22Rv1 (cell line): ENCODE data around the gene DOCK9.

Experiments
- H3K27ac ChIP-seq: fragments of 450-650 bp; 2 replicates; pipeline ENCODE4 v1.5.1; 2017
- ZFX ChIP-seq: fragments of 450-650 bp; IDR thresholded peaks from 2 replicates; pipeline ENCODE4 v1.6.1; 2017; ENCODE audit warnings: antibody characterized with exemption, borderline replicate concordance
- TF ChIP-seq, protein P1 (sequence below): fragments of 450-650 bp; IDR thresholded peaks from 2 replicates; pipeline ENCODE4 v1.5.1; 2017; ENCODE audit warnings: mild to moderate bottlenecking

Gene DOCK9

DNA sequence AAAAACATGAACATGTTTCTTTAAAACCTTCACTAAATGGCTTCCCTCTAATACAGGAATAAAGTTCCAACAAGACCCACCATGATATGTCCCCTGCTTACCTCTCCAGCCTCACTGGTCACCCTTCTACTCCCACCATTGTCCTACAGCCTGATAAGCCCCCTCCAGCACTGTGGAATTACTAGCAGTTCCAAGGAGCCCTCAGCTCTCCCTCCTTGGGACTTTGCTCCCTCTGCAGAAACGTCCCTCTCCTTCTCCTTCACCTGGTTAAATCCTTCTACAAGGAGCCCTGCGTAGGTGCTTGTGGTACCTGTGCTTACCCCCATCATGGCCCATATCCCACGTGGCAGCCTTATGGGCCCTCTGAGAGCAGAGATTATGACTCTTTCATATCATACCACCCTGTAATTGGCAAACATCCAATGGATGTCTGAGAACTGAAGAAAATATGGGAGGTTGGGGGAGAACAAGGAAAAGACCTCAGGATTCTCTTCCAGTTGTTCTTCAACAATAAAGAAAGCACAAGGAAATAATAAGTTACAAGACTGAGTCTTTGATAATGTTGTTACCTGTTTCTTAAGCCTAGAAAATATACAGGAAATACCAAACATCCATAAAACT, 26.1 kb upstream of the DOCK9 start:
- TF ChIP-seq, protein P1, sequence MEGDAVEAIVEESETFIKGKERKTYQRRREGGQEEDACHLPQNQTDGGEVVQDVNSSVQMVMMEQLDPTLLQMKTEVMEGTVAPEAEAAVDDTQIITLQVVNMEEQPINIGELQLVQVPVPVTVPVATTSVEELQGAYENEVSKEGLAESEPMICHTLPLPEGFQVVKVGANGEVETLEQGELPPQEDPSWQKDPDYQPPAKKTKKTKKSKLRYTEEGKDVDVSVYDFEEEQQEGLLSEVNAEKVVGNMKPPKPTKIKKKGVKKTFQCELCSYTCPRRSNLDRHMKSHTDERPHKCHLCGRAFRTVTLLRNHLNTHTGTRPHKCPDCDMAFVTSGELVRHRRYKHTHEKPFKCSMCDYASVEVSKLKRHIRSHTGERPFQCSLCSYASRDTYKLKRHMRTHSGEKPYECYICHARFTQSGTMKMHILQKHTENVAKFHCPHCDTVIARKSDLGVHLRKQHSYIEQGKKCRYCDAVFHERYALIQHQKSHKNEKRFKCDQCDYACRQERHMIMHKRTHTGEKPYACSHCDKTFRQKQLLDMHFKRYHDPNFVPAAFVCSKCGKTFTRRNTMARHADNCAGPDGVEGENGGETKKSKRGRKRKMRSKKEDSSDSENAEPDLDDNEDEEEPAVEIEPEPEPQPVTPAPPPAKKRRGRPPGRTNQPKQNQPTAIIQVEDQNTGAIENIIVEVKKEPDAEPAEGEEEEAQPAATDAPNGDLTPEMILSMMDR: no peak
- TF ChIP-seq ZFX: no peak
- no peak overlapping the region for H3K27ac ChIP-seq

DNA sequence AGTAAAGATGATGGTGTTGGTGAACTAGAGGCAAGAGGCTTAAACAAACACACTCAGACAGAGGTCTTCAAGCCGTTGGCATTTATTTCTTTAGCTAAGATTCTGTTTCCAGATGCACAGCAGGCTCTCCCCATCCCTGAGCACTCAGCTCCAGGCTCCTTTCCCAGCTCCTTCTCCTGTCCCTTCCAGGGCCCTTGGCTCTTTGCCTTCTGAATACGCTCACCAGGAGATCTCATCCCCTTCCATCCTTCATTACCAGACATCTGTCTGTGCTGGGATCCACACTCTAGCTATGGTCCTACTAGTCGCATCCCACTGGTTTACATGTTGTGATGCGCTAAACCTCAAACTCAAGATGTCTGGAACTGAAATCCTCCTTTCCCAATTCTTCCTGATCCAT, 25.3 kb upstream of the DOCK9 start:
- TF ChIP-seq, protein P1: no peak
- no peak for TF ChIP-seq ZFX
- H3K27ac ChIP-seq: no peak overlapping the region

DNA sequence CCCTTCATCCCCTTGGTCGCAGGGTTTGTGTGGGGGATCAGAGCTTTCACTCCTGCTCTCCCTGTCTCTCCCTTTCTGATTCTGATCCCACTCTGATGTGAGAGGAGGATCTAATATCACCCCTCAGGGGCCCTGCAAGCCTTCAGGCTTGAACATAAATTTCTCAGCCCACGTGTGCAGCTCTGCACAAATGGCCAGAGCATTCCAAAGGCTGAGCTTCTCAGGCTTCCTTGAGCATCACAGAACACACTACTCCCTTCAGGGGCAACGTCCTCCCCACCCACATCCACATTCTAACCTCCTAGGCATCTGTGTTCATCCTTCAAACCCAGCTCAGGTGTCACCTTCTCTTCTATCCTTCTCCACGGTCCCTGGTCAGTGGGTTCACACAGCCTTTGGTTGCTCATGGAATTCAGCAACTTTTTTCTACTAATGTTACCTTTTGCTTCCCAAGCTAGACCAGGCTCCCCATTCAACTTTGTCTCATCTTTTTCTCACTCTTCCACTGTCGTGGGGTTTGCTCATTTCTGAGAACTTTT, 24.4 kb upstream of the DOCK9 start:
- no peak for TF ChIP-seq ZFX
- TF ChIP-seq, protein P1: no peak
- no peak overlapping the region for H3K27ac ChIP-seq

DNA sequence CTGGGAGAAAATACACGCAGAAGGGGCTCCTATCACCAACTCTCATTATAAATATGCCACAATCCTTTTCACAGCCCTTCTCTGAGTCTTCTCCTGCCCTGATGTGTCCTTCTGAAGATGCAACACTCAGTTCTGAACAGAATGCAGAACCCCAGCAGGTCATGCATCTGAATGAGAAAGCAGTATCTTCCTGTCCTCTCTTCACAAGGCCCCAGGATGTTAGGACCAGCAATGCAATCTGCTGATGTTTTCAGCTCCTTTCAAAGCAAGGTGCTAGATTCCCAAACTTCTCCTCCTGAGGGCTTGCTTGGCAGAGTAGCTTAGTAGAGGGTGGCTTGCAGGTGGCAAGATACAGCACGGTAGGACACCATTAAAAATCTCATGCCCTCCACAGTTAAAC, 22.3 kb upstream of the DOCK9 start:
- no peak overlapping the region for H3K27ac ChIP-seq
- TF ChIP-seq, protein P1: no peak
- no peak for TF ChIP-seq ZFX

DNA sequence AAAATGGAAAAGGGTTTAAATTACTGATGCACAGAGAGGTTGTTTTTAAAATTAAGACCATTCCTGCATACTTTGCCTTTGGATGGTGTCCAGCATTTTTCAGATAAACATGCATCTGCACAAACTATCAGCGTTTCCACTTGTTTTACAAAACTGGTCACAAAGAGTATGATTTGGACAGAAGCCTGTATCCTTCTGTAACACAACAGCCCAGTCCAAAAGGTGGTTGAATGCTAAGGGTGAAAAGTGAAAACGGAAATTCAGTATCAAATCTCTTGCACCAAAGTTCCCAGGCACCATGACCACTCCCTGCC, 21.7 kb upstream of the DOCK9 start:
- TF ChIP-seq ZFX: no peak
- TF ChIP-seq, protein P1: no peak
- H3K27ac ChIP-seq: no peak overlapping the region

DNA sequence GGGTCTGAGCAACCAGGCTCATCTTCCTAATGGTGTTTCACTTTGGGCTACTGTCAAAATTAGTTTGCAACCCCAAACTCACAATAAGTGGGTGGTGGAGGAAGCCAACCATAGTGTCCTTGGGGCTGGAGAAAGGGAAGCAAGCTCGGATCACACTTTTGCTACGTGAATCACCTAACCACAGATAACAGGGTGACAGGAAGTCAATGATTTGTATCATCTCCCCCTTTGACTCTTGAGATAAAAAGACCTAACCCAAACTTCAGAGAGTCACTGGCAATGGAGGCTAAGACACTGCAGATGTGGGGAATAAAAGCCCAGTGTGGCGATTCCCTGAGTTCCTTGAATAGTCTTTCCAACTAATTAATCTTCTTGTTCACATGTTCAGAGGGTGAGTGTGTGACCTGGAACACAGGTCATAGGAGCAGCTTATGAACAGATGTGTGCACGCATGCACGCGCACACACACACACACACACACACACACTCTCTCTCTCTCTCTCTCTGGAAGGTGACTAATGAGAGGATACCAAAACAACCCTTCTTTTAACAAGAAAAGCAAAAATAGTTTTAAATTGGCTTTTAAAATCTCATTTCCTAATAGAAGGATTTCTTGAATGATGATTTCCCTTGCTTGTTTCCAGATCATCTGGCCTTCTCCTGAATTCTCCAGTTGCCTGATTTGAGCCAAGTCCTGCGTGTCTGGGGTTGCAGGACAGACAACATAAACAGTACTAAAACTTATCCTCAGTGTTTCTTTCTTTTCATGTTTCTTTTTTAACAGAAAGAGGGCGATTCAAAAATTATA, 21.2 kb upstream of the DOCK9 start:
- TF ChIP-seq, protein P1: no peak
- TF ChIP-seq ZFX: no peak
- no peak overlapping the region for H3K27ac ChIP-seq
